TTC549 (cell line): ENCODE results near the gene PSG5.
"Not testable (repeated sequence)": the region's sequence is repeated elsewhere in the genome, so short reads cannot be mapped to it uniquely, and the experiment has no call there.

Source experiments
- FAIRE-seq: peaks from 2 replicates; lab custom pipeline; 2012; peaks lifted over from hg19 to GRCh38; lab: Jason Lieb, UNC

Gene PSG5

DNA sequence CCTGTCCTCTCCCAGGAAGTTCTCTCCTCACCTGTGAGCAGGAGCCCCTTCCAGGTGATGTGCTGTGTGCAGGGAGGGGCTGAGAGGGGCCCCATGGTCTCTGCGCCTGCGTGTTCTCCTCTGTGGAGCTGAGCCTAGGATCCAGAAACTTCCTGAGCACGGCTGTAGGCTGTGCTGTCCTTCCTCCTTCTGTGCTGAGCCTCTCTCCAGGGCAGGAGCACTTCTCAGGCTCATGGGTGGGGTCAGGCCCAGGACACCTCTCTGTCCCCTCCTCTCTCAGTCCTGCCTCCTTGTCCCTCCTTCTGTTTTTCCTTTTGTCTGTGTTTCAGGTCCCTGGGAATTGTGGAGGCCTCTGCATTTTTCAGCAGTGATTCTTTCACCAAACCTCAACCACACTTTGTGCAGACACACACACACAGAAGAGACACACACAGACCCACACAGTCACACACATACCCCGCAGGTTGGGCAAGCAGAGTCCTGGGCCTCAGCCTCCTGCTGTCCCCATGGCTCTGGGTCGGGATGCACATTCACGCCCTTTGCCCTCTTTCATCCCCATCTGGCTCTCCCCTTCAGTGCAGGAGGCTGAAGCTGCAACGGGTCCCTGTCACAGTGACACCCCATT, at the start of gene PSG5:
PSG5 (minus strand) TSS at position 226 of the 625 bp plus-strand sequence; CDS start at position 95, 131 bp downstream.
- not testable (repeated sequence) for FAIRE-seq

DNA sequence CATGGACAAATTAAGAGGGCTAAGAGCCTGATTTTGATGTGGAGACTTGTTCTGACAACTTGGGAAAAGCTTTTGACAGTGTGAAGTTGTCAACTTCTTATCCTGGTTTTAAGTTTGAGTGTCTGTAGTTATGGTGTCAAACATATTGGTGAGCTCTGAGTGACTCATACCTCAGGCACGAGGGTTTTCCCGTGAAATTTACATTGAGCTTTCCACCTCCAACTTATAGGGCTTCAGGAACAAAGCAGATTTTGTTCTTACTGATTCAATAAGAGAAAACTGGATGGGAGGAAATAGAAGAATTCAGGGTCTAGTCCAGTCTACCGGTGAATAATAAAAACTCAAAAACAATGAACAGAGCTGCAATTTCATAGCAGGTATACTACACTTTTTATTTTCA, 49.4 kb upstream of the PSG5 start:
- not testable (repeated sequence) for FAIRE-seq

DNA sequence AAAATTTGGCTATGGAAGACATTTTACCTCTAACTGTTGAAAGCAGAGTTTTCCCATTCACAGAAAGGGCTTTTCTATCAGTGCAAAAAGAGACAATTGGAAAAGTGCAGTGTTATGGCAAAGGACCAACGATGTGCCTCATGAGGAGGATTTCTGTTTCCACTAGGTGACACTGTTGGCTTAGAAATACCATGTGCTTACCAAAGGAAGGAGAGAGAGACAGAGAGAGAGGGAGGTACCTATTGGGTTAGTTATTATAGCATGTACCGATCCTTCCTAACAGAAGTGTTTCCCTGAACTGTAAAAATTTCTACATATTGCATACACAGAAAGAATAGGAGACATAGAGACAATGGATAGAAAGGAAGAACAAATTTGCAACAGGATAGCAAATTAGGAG, 43.0 kb upstream of the PSG5 start:
- no peak for FAIRE-seq

DNA sequence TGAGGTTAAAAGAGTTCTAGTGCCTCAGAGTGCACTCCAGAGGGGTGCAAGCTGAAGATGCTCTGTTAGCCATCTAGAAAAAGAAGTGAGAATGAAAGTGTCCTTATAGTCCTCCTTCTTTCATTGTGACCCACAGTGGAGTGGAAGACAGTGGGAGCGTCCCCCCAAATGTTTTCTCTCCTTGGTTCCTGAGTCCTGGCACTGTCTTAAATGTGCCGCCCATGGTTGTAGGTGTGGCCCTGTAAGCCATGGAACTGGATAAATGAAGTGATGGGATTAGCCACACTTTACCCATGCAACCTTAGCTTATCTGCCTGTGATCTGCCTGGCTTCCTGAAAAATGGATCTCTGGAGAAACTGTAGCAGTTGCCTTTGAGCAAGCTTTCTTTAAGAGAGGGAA, 42.4 kb upstream of the PSG5 start:
- FAIRE-seq: not testable (repeated sequence)

DNA sequence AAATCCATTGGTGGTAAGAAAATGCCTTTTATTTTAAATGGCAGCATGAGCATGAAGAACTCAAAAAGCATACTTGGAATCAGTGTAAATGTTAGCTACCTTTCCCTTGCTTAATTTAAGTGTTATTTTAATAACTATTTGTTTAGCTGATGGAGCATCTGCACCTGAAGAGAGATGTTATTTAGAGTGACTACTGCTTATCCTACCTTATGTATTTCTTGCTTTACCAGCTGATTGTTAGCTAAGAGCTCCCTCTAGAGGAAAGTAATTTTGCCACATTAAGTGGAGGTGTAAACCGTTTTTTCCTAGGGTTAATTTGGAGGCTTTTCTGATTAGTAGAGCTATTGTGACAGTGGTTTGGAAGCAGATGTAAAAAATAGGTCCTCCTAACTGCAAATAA, 40.6 kb upstream of the PSG5 start:
- FAIRE-seq: not testable (repeated sequence)

DNA sequence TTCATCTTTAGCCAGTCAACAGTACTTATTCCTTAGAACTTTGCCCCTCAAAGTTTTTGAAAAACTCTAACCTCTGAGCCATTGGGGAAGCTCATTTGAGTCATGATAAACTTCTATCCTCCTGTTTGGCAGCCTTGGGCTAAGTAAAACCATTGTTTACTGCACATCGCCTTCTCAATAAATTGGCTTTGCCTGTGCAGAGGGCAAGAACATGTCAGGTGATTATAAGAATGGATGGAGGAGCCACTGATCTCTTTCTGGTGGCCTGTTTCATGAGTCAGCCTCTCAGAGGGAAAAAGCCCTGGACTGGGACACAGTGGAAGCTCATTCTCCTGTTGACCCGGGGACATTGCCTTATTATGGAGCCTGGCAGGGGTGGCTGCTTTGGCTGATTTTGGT, 38.5 kb upstream of the PSG5 start:
- no peak for FAIRE-seq

DNA sequence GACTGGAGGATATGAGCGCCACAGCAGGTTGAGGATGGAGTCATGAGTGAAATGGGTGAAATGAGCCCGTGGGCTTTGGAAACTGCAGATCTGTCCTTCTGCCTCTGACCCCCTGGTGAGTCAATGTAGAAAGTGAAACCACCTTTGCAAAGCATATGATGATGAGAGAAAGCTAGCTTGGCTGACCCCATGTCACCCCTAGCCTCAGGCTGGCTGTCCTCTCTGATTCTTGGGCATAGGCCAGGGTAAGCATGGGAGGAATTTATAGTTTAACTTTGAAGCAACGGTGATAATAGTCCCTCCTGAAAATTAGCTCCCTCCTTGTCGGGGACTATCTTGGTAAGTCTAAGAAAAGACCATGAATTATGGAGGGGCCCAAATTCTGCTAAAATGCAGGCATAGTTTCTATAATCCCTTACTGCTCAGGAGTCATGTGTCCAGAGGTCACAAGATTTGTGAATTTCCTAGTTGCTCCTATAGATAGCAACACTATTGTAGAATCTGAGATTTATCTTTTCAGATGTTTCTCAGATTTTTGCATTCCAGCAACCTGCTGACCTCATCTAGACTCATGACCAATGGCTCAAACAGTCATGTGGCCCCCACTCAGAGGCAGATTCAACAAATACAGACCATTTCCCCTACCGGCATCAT, 38.0 kb upstream of the PSG5 start:
- not testable (repeated sequence) for FAIRE-seq

DNA sequence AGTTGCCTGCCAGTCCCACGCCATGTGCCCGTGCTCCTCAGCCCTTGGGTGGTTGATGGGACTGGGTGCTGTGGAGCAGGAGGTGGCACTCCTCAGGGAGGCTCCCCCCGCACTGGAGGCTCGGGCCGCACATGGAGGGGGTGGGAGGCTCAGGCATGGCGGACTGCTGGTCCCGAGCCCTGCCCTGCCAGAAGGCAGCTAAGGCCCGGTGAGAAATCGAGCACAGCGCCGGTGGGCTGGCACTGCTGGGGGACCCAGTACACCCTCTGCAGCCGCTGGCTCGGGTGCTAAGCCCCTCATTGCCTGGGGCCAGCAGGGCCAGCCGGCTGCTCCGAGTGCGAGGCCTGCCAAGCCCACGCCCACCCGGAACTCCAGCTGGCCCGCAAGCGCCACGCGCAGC, 35.6 kb upstream of the PSG5 start:
- not testable (repeated sequence) for FAIRE-seq

DNA sequence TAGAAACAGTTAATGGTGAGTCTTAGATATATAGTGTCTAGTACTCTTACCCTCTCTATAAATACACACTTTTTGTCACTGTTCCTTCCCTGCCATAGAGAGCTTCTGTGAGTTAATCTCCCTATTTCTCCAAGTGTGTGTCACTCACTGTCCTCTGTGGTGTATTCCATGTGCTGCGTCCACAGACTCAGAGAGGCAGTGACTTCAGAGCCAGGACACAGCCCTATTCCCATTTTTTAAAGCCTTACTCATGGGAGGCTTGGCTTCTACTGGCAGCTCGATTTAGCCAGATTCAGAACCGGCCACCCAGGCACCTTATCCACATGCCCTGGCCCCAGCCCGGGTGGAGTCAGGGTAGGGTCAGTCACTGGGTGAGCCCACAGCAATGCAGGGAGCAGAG, 32.8 kb upstream of the PSG5 start:
- not testable (repeated sequence) for FAIRE-seq

DNA sequence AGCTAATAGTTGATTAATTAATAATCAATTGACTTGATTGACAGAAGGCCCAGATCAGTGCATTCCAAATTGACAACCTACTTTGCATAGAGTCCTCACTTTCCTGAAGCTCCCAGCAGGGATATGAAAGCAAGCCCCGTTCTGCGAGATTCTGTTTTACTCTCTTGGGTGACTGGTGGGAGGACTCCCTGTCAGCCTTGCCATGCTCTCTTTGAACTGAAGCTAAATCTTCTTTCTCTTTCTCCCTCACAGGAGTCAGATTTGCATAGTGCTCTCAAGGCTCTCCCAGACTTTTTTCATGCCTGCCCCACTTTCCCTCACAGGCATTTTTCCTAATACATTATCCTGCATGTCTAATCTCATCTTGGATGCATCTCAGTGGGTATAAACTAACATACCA, 29.5 kb upstream of the PSG5 start:
- FAIRE-seq: not testable (repeated sequence)

DNA sequence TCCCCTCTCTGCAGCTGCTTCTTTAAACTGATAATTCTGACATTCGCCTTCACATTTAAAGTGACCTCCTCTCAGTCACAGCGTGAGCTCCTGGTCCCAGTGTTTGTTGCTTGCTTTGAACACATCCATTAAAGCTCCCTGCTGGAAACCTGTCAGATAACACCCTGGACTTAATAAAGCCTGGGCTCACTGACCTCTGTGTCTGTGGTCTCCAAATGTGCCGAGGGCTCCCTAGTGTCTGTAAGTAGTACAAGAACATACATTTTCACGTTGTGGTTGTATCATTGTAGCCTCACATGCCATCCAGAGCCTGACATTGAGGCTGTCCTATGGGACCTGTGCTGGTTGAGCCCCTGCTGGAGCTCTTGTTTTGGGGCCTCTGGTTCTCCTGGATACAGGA, 21.7 kb upstream of the PSG5 start:
- no peak for FAIRE-seq

DNA sequence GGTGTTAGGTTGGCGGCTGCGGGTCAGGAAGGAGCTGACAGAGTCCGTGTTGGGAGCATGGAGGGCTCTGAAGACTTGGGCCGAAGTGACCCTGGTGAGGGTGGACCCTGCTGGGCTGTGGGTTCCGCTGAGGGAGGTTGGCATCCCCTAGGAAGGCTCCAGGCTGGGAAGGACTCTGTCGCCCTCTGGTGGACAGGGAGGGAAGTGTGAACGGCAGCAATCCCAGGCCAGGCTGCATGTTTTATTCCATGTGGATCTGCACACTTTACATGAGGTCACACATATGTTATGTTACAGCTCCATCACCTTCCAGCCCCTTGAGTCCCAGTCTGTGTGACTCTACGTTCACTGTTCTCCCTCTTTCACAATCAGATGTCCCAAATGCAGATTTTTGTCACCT, 20.8 kb upstream of the PSG5 start:
- not testable (repeated sequence) for FAIRE-seq

DNA sequence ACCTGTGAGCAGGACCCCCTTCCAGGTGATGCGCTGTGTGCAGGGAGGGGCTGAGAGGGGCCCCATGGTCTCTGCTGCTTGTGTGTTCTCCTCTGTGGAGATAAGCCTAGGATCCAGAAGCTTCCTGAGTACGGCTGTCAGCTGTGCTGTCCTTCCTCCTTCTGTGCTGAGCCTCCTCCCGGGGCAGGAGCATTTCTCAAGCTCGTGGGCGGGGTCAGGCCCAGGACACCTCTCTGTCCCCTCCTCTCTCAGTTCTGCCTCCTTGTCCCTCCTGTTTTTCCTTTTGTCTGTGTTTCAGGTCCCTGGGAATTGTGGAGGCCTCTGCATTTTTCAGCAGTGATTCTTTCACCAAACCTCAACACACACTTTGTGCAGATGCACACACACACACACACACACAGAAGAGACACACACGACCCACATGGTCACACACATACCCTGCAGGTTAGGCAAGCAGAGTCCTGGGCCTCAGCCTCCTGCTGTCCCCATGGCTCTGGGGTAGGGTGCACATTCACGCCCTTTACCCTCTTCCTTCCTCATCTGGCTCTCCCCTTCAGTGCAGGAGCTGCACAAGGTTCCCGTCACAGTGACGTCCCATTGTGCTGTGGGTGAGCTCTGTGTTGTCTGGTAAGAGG, 19.3 kb upstream of the PSG5 start, which contains the start of gene PSG4:
PSG4 (minus strand) TSS at position 168 of the 635 bp plus-strand sequence; CDS start at position 66, 102 bp downstream.
- not testable (repeated sequence) for FAIRE-seq

DNA sequence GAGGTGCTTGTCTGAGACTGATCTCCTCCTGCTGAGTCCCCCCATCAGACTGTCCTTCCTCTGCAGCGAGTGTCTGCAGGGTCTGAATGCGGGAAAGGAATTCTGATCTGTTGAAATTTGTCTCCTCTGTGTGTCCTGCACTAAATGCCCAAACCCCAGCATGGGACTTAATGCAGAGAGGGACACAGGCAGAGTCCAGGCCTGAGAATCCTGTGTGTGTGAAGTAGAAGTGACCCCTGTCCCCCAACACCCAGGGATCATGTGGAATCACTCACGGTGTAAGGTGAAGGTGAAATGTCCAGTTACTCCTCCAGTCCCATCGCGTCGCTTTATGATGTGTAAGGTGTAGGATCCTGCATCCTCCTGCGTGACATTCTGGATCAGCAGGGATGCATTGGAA, 17.3 kb upstream of the PSG5 start:
- not testable (repeated sequence) for FAIRE-seq

DNA sequence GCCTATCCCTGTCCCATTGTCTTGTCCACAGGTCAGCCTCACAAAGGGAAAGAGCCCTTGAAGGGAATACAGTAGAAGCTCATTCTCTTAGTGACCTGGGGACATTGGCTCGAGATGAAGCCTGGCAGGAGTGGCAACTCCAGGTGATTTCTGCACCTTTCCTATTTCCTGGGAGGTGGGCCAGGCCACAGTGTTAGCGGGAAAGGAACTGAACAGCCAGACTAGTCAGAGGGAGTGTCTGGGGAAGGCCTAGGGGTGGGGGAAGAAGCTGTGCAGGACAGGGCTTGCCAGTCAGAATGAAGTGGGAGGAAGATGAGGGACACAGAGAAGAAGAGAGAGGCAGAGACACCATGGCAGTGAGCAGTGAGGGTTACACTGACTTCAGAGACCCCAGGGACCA, 15.6 kb upstream of the PSG5 start:
- not testable (repeated sequence) for FAIRE-seq

DNA sequence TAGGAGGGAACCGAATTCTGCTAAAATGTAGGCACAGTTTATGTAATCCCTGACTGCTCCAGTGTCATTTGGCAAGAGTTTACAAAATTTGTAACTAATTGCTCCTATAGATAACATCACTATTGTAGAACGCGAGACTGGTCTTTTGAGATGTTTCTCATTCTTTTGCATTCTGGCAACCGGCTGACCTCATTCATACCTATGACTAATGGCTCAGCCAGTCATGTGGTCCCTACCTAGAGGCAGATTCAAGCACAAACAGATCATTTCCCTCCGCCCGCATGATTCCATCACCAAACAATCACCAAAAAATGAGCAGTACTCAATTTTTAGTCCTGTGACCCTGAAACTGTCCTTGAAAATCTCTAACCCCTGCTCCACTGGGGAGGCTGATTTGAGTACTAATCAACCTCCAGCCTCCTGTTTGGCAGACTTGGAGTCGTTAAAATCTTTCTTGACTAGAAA, 15.0 kb upstream of the PSG5 start:
- not testable (repeated sequence) for FAIRE-seq

DNA sequence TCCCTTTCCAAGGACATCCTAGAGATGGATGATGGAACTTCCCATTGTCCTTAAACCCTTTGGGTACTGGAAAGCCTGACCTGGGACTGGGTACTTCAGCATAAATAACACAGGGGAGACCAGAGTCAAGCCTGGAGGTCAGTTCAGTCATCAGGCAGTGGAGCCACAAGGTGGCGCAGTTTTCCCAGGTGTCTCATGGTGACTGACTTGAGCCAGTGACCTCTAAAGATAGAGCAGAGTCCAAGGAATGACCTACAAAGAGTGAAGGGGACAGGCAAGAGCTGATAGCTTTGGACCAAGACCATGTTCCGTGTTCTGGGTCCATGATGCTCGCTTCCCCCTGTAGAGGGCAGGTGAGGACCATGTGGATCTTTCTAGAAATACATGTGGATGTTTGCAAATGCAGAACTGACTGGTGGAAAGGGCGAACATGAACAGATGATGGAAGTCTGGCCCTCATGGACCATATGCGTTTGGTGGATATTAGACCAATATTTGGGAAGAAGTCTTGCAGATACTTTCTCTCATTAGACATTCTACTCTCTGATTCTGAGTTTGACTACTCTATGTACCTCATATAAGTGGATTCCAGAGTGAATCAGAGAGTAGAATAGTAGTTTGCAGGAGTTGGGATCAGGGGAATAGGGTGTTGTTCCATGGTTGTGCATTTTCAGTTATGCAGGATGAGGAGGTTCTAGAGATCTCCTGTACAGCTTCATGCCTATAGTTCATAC, 12.5 kb upstream of the PSG5 start:
- not testable (repeated sequence) for FAIRE-seq

DNA sequence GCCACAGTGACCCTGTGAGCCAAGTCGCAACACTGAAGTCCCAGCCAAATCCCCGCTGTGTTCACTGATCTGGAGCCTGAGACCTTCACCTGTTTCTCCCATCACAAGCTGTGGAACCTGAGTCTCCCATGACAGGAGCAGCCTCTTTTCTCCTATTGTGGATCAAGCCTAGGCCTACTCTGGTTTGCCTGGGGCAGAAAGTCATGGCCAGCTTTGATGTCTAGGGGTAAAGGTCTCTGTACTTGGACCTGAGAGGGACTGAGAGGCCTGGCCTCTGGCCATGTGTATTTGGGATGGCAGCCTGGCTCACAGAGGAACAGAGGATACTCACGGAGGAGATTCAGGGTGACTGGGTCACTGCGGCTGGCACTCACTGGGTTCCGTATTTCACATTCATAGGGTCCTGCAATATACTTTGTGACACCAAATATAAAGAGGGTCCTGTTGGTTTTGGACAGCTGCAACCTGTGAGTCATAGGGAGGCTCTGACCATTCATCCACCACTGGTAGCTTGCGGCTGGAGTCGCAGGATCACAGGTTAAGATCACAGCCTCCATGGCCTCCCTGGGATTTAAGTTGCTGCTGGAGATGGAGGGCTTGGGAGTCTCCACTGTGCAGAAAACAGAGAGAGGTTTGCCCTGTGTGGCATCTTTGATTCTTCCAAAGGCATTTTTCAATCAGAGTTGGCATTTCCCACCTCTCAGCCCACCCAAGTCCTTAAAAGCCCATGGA, 11.5 kb upstream of the PSG5 start:
- FAIRE-seq: not testable (repeated sequence)

DNA sequence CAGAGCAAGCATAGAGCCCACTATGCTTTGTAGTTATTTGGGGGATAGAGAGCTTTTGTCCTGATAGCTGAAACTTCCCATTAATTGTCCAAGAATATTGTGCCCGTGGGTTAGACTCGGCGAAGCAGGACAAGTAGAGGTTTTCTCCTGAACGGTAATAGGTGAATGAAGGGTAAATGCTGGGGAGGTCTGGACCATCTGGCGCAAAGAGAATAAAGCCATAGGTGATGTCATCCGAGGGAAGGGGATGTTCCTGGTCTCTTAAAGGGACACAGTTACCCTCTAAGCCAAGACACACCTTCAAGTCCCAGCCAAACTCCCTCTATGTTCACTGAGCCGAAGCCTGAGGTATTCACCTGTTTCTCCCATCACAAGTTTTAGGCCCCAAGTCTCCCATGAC, 8.1 kb upstream of the PSG5 start:
- not testable (repeated sequence) for FAIRE-seq

DNA sequence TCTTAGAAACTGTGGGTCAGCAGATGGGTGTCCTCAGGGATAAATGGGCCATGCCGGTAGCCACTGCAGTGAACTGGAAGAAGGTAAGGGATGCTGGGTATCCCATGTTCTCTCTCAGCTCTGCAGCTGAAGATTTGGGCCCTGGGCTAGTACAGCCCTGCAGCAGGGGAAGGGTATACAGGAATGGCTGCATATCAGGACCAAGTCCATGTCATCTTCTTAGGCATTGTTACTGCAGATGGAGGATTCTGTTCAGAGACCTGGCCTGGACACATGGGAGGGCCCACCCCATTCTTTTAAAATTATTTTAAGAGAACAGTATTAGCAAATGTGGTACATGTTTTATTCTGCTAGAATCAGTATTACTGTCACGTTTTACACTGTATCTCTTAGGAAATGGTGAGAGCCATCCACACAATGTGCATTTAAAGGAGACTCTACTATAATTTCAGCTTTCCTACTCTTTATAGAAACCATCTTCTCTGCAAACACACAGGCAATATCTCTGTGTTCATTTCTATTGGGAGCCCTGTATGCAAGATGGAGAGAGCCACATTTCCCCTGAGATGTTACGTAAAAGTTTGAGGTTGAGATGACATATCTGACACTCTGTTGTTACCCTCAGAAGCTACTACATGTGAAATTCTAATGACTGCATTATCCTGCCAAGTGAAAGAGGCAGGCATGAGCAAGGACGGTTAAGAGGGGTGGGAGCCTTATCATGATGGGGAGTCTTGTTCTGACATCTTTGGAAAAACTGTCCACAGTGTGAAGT, 6.2 kb upstream of the PSG5 start:
- not testable (repeated sequence) for FAIRE-seq

DNA sequence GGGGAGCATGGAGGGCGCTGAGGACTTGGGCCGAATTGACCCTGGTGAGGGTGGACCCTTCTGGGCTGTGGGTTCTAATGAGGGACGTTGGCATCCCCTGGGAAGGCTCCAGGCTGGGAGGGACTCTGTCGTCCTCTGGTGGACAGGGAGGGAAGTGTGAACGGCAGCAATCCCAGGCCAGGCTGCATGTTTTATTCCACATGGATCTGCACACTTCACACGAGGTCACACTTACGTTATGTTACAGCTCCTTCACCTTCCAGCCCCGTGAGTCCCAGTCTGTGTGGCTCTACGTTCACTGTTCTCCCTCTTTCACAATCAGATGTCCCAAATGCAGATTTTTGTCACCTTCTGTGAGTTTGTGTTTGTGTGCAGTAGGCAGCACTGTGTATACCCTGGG, 1.8 kb upstream of the PSG5 start:
- not testable (repeated sequence) for FAIRE-seq
